Activated T-helper 9 cell treated with anti-CD3 and anti-CD28 coated beads, Interleukin-2, amount 50 U/mL, for 16 hours (primary cell): Measurements from ENCODE around the gene TMEM259.

Source experiments
- DNase-seq: peaks from one replicate; pipeline ENCODE4 v3.0.0-alpha.2; 2020; ENCODE audit warnings: low read depth

TMEM259 gene

DNA sequence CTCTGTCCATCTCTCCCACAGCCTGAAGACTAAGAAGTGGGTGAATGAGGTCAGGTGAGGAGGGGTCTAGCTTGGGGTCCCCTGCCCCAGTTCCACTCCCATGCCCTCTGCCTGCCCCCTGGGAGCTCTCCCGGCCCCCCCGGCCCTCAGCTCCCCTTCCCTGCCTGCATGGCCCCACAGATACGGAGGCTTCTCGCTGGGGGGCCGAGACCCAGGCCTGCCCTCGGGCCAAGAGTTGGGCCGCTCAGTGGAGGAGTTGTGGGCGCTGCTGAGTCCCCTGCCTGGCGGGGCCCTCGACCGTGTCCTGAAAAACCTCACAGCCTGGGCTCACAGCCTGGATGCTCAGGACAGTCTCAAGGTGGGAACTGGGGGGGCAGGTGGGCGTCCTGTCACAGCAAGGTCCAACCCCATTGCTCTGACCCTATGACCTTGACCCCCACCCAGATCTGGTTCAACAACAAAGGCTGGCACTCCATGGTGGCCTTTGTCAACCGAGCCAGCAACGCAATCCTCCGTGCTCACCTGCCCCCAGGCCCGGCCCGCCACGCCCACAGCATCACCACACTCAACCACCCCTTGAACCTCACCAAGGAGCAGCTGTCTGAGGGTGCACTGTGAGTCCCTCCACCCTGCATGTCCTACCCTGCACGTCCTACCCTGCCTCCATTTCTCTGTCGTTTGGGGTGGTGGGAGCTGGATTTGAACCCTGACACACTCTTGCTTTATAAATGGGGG, 35.1 kb upstream of the TMEM259 start:
- DNase-seq: no peak

GRCh38 chr19:1055028-1055425, 34.1 kb upstream of the TMEM259 start:
- DNase-seq: no peak

DNA sequence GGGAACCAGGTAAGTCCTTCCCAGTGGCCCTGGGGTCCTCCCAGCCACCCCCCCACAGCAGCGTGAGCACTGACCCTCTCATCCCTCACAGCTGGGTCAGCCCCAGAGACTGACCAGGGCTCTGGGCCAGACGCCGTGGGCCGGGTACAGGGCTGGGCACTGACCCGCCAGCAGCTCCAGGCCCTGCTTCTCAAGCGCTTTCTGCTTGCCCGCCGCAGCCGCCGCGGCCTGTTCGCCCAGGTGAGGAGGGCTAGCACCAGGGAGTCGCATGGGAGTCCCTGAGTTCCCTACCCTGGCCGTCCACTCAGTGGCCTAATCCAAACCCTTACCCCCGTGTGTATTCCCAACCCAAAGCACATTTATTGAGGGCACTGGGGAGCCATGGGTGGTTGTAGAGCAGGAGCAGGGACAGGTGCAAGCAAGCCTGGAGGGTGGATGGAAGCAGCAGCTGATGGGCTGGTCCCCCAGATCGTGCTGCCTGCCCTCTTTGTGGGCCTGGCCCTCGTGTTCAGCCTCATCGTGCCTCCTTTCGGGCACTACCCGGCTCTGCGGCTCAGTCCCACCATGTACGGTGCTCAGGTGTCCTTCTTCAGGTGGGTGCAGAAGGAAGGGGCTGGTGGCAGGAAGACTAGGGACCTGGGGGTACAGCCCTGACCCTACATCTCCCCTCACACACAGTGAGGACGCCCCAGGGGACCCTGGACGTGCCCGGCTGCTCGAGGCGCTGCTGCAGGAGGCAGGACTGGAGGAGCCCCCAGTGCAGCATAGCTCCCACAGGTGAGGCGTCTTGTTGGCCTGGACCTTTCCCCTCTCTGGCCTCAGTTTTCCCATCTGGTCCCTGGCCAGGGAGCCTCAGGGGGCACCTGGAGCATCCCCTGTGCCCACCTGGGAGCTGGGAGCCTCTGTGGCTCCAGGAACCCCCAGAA, 33.4 kb upstream of the TMEM259 start:
- DNase-seq: no peak

DNA sequence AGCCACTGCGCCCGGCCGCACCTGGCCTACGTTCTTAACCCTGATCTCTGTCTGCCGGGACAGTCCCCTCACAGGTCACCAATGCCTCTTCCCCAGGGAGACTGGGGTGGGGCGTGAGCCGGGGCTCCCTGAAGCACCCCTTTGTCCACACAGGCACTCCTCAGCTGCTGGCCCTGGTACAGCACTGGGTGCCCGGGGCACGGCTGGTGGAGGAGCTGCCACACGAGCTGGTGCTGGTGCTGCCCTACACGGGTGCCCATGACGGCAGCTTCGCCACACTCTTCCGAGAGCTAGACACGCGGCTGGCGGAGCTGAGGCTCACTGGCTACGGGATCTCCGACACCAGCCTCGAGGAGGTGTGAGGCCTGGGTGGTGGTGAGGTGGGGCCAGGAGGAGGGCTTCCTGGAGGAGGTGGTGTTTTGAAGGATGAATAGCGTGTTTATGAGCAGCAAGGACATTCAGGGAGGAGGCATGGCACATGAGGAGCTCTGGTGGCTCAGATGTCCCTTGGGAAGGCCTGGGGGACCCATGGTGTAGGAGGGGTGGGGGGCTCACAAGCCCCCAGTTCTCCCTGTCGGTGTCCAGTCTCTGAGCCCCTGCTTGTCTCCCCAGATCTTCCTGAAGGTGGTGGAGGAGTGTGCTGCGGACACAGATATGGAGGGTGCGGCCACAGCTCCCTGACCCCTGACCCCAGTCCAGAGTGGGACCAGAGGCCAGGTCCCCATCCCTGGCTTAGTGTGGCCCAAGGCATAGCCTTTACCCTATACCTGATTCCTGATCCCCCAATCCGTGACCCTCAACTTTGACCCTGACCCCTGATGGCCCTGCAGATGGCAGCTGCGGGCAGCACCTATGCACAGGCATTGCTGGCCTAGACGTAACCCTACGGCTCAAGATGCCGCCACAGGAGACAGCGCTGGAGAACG, 32.5 kb upstream of the TMEM259 start:
- no peak for DNase-seq

- DNase-seq: no peak
These were observed 31.5 kb upstream of the TMEM259 start for GRCh38 chr19:1052349-1052975.

DNA sequence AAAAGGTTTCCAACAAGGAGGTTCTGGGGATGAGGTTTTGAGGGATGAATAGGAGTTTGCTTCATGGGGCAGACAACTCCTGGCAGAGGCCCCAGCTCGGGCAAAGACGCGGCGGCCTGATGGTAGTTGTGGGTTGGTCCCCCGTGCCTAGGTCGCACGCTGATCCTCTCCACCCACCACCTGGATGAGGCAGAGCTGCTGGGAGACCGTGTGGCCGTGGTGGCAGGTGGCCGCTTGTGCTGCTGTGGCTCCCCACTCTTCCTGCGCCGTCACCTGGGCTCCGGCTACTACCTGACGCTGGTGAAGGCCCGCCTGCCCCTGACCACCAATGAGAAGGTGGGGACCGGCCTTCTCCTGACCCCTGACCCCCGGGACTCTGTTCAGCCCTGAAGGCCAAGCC, 30.9 kb upstream of the TMEM259 start:
- no peak for DNase-seq

- no peak for DNase-seq
These were observed 30.3 kb upstream of the TMEM259 start for GRCh38 chr19:1050989-1051788.

DNA sequence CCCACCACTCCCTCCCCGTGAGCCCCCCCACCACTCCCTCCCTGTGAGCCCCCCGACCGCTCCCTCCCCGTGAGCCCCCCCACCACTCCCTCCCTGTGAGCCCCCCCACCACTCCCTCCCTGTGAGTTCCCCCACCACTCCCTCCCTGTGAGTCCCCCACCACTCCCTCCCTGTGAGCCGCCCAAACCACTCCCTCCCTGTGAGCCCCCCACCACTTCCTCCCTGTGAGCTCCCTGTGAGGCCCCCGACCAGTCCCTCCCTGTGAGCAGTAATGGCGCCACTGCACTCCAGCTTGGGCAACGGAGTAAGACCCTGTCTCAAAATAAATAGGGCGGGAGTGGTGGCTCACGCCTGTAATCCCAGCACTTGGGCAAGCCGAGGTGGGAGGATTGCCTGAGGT, 28.9 kb upstream of the TMEM259 start:
- no peak for DNase-seq

GRCh38 chr19:1049106-1049505, 28.2 kb upstream of the TMEM259 start:
- DNase-seq: no peak

DNA sequence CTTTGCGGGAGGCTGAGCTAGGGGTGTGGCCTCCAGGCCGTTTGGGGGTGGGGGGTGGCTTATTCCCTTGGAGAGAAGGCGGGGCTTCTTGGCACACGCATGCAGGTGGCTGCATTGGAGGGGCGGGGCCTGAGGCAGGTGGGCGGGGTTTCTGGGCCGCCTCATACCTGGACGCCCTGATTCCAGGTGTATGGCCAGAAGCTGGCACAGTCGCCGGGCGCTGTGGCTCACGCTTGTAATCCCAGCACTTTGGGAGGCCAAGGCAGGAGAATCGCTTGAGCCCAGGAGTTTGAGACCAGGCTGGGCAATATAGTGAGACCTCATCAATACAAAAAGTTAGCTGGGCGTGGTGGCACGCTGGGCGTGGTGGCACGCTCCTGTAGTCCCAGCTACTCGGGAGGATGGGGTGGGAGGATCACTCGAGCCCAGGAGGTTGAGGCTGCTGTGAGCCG, 26.8 kb upstream of the TMEM259 start:
- no peak for DNase-seq

DNA sequence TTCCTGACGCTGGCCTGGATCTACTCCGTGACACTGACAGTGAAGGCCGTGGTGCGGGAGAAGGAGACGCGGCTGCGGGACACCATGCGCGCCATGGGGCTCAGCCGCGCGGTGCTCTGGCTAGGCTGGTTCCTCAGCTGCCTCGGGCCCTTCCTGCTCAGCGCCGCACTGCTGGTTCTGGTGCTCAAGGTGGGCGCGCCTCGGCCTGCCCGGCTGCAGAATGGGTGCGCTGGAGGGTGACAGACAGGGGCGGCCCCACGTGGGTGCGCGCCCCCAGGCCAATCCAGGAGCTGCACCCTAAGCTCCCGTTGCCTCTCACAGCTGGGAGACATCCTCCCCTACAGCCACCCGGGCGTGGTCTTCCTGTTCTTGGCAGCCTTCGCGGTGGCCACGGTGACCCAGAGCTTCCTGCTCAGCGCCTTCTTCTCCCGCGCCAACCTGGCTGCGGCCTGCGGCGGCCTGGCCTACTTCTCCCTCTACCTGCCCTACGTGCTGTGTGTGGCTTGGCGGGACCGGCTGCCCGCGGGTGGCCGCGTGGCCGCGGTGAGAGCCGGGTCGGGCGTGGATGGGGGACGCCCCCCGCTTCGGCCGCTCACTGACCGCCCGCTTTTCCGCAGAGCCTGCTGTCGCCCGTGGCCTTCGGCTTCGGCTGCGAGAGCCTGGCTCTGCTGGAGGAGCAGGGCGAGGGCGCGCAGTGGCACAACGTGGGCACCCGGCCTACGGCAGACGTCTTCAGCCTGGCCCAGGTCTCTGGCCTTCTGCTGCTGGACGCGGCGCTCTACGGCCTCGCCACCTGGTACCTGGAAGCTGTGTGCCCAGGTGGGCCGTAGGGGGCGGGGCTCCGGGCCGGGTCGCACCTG, 26.1 kb upstream of the TMEM259 start:
- no peak for DNase-seq

DNA sequence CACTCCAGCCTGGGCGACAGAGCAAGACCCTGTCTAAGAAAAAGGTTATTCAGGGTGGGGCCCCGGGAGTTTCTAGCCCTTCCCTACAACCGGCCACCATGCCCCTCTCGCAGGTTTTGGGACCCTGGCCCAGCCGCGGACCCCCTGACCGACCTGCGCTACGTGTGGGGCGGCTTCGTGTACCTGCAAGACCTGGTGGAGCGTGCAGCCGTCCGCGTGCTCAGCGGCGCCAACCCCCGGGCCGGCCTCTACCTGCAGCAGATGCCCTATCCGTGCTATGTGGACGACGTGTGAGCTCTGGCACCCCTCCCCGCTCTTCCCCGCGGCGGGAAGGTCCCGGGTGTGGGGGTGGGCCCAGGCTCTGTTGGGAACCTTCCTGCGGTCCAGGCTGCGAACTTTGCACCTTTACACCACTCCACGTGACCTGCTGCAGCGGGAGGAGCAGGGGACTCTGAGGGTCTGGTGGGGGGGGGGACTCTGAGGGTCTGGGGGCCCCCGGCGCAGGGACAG, 25.2 kb upstream of the TMEM259 start:
- no peak for DNase-seq

DNA sequence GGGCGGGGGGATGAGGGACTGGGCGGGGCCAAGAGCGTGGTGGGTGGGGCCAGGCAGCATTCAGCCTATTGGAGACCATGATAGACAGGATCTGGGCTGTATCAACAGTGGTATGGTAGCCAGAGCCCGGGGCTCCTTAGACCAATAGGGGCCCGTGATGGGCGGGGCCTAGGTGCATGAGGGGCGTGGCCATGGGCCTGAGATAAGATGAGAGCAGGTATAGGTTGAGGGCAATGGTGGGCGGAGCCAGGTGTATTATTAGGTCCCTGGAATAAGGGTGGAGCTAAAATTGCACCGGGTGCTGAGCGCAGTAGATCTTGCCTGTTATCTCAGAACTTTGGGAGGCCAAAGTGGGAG, 24.3 kb upstream of the TMEM259 start:
- DNase-seq: no peak

- no peak for DNase-seq
These were observed 22.0 kb upstream of the TMEM259 start for GRCh38 chr19:1042689-1043511.

DNA sequence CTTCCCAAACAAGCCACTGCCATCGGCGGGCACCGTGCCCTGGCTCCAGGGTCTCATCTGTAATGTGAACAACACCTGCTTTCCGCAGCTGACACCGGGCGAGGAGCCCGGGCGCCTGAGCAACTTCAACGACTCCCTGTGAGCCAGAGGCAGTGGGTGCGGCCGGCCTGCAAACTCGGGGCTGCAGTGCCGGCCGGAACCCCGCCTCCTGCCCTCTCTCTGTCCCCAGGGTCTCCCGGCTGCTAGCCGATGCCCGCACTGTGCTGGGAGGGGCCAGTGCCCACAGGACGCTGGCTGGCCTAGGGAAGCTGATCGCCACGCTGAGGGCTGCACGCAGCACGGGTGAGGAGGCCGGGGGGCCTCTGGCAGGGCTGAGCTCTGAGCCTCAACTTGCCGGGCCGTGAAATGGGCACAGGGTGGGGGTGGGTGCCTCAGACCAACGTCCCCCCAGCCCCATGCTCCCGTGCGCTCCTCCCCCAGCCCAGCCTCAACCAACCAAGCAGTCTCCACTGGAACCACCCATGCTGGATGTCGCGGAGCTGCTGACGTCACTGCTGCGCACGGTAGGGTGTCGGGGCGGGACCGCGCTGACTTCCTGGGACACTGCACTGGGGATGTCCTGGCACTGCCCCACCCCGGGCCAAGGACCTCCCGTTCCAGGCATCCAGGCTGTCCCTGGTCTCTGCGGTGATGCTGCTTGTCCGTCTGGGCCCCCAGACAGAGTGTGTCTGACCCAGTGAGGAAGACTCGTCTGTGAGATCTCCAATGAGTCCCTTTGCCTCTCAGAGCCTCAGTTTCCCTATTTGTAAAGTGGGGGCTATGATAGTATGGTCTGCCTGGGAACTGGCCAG, 21.1 kb upstream of the TMEM259 start:
- no peak for DNase-seq

DNA sequence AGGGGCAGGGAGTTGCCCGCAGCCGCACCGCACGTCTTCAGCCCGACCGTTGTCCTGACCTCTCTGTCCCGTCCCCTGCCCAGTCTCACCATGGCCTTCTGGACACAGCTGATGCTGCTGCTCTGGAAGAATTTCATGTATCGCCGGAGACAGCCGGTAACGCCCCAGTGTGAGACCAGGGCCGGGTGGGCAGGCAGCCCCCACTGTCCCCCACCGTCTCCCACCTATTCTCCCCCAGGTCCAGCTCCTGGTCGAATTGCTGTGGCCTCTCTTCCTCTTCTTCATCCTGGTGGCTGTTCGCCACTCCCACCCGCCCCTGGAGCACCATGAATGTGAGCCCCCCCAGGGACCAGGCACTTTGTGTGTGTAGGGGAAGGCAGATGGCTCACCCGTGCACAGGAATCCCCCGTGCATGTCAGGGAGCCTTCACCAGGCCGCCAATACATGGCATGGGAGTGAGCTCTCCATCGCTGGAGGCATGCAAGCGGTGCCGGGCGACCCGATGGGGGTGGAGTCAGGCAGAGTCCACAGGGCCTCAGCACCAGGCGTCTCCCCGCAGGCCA, 20.4 kb upstream of the TMEM259 start:
- no peak for DNase-seq

DNA sequence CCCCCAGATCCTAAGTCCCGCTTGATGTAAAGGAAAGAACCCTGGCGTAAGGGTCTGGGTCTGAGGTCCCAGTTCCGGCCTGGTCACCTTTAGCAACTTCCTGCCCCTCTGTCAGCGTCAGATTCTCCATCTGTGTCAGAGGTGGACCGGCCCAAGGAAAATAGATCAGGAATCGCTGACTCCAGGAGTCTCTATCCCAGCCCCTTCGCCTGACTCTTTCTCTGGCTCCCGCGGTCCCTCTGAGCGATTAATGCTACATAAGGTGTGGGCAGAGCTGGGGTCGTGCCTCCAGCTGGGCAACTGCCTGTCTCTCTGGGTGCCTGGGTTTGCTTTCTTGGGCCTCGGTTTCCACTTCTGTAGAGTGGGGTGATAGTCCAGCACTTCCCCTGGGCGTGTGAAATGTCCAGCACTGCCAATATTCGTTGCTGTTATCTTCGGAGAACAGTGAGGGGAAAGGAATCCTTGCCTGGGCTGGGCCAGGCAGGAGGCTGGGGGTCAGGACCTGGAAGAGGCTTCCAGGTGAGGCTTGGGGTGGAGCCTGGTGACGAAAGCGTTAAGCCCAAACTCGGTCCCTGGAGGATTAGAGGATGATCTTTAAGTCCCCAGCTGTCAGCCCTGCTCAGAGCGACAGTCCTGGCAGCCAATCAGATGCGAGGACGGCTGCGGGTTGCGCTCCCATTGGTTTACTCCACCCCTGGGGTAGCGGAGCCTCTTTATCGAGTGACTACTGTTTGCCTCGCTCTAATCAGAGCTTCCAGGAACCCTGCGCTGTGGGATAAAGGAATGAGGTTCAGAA, 19.8 kb upstream of the TMEM259 start:
- DNase-seq: peak; percentile 84
